Measurements from ENCODE around the gene OR1Q1. TPM values are rescaled to one million over a fixed set of nuclear protein-coding genes. Genes with fewer than 3 reads are reported as not detected.

Gene OR1Q1
- total and polyA plus RNA-seq, 2 experiments from 2014 or later = not detected

DNA sequence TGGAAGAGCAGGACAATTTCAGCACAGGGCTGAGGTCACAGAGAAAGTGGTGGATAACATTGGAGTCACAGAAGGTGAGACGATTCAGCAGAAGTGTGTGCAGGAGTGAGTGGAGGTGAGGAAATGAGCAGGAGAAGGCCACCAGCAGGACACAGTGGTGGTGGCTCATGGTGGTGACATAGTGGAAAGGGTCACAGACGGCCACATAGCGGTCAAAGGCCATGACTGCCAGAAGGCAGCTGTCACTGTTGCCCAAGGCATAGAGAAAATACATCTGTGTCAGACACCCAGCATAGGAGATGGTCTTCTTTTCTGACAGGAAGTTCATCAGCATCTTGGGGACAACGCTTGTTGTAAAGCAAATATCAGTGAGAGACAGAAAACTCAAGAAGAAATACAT lies 46.6 kb upstream of the OR1Q1 start:
- no peaks in the 10 kb centered on the region for H3K9me2 ChIP-seq (ENCODE audit: insufficient read depth)

More for the DNA sequence above, 46.6 kb upstream of the OR1Q1 start:
- Mint-ChIP-seq H3K27me3 (ENCODE audit: insufficient read depth, low read depth, poor library complexity) (no peaks in the 10 kb centered on the region), H3K4me3 (no peak overlapping the region), H3K9me3 (peaks cover 84% of the 10 kb centered on the region), H3K36me3 (ENCODE audit: low read depth) (peaks cover 17% of the 10 kb centered on the region), H3K4me1 (no peaks in the 10 kb centered on the region), H3K27ac (no peak overlapping the region)
- no peak for ATAC-seq
- TF ChIP-seq POLR2AphosphoS5 (IDR thresholded peaks at IDR 0.05; ENCODE audit: low read depth) (no peak), ZNF114 (CRISPR knock-in tag; IDR thresholded peaks at IDR 0.05) (no peak), ZNF331 (CRISPR knock-in tag; IDR thresholded peaks at IDR 0.05; ENCODE audit: low read depth) (no peak), STAT1 (IDR thresholded peaks at IDR 0.05; ENCODE audit: unreplicated experiment) (no peak), NANOG (IDR thresholded peaks at IDR 0.05; ENCODE audit: borderline replicate concordance) (no peak), CREB1 (CRISPR knock-in tag; IDR thresholded peaks at IDR 0.05; ENCODE audit: low read depth) (no peak), EZH2phosphoT487 (IDR thresholded peaks at IDR 0.05; ENCODE audit: unreplicated experiment) (no peak), EZH2 (IDR thresholded peaks at IDR 0.05; ENCODE audit: low read depth, unreplicated experiment) (no peak), JUNB (IDR thresholded peaks at IDR 0.05; ENCODE audit: unreplicated experiment) (no peak)
- TF ChIP-seq, protein P1, sequence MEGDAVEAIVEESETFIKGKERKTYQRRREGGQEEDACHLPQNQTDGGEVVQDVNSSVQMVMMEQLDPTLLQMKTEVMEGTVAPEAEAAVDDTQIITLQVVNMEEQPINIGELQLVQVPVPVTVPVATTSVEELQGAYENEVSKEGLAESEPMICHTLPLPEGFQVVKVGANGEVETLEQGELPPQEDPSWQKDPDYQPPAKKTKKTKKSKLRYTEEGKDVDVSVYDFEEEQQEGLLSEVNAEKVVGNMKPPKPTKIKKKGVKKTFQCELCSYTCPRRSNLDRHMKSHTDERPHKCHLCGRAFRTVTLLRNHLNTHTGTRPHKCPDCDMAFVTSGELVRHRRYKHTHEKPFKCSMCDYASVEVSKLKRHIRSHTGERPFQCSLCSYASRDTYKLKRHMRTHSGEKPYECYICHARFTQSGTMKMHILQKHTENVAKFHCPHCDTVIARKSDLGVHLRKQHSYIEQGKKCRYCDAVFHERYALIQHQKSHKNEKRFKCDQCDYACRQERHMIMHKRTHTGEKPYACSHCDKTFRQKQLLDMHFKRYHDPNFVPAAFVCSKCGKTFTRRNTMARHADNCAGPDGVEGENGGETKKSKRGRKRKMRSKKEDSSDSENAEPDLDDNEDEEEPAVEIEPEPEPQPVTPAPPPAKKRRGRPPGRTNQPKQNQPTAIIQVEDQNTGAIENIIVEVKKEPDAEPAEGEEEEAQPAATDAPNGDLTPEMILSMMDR (conservative IDR thresholded peaks at IDR 0.05; ENCODE audit: low read depth in 2 of 2) = no peak
- TF ChIP-seq, protein P2, sequence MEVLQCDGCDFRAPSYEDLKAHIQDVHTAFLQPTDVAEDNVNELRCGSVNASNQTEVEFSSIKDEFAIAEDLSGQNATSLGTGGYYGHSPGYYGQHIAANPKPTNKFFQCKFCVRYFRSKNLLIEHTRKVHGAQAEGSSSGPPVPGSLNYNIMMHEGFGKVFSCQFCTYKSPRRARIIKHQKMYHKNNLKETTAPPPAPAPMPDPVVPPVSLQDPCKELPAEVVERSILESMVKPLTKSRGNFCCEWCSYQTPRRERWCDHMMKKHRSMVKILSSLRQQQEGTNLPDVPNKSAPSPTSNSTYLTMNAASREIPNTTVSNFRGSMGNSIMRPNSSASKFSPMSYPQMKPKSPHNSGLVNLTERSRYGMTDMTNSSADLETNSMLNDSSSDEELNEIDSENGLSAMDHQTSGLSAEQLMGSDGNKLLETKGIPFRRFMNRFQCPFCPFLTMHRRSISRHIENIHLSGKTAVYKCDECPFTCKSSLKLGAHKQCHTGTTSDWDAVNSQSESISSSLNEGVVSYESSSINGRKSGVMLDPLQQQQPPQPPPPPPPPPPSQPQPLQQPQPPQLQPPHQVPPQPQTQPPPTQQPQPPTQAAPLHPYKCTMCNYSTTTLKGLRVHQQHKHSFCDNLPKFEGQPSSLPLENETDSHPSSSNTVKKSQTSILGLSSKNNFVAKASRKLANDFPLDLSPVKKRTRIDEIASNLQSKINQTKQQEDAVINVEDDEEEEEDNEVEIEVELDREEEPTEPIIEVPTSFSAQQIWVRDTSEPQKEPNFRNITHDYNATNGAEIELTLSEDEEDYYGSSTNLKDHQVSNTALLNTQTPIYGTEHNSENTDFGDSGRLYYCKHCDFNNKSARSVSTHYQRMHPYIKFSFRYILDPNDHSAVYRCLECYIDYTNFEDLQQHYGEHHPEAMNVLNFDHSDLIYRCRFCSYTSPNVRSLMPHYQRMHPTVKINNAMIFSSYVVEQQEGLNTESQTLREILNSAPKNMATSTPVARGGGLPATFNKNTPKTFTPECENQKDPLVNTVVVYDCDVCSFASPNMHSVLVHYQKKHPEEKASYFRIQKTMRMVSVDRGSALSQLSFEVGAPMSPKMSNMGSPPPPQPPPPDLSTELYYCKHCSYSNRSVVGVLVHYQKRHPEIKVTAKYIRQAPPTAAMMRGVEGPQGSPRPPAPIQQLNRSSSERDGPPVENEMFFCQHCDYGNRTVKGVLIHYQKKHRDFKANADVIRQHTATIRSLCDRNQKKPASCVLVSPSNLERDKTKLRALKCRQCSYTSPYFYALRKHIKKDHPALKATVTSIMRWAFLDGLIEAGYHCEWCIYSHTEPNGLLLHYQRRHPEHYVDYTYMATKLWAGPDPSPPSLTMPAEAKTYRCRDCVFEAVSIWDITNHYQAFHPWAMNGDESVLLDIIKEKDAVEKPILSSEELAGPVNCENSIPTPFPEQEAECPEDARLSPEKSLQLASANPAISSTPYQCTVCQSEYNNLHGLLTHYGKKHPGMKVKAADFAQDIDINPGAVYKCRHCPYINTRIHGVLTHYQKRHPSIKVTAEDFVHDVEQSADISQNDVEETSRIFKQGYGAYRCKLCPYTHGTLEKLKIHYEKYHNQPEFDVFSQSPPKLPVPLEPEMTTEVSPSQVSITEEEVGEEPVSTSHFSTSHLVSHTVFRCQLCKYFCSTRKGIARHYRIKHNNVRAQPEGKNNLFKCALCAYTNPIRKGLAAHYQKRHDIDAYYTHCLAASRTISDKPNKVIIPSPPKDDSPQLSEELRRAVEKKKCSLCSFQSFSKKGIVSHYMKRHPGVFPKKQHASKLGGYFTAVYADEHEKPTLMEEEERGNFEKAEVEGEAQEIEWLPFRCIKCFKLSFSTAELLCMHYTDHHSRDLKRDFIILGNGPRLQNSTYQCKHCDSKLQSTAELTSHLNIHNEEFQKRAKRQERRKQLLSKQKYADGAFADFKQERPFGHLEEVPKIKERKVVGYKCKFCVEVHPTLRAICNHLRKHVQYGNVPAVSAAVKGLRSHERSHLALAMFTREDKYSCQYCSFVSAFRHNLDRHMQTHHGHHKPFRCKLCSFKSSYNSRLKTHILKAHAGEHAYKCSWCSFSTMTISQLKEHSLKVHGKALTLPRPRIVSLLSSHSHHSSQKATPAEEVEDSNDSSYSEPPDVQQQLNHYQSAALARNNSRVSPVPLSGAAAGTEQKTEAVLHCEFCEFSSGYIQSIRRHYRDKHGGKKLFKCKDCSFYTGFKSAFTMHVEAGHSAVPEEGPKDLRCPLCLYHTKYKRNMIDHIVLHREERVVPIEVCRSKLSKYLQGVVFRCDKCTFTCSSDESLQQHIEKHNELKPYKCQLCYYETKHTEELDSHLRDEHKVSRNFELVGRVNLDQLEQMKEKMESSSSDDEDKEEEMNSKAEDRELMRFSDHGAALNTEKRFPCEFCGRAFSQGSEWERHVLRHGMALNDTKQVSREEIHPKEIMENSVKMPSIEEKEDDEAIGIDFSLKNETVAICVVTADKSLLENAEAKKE (CRISPR knock-in tag; IDR thresholded peaks at IDR 0.05) = no peak
- TF ChIP-seq, protein P3, sequence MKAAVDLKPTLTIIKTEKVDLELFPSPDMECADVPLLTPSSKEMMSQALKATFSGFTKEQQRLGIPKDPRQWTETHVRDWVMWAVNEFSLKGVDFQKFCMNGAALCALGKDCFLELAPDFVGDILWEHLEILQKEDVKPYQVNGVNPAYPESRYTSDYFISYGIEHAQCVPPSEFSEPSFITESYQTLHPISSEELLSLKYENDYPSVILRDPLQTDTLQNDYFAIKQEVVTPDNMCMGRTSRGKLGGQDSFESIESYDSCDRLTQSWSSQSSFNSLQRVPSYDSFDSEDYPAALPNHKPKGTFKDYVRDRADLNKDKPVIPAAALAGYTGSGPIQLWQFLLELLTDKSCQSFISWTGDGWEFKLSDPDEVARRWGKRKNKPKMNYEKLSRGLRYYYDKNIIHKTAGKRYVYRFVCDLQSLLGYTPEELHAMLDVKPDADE (IDR thresholded peaks at IDR 0.05) = no peak
- TF ChIP-seq, protein P4, sequence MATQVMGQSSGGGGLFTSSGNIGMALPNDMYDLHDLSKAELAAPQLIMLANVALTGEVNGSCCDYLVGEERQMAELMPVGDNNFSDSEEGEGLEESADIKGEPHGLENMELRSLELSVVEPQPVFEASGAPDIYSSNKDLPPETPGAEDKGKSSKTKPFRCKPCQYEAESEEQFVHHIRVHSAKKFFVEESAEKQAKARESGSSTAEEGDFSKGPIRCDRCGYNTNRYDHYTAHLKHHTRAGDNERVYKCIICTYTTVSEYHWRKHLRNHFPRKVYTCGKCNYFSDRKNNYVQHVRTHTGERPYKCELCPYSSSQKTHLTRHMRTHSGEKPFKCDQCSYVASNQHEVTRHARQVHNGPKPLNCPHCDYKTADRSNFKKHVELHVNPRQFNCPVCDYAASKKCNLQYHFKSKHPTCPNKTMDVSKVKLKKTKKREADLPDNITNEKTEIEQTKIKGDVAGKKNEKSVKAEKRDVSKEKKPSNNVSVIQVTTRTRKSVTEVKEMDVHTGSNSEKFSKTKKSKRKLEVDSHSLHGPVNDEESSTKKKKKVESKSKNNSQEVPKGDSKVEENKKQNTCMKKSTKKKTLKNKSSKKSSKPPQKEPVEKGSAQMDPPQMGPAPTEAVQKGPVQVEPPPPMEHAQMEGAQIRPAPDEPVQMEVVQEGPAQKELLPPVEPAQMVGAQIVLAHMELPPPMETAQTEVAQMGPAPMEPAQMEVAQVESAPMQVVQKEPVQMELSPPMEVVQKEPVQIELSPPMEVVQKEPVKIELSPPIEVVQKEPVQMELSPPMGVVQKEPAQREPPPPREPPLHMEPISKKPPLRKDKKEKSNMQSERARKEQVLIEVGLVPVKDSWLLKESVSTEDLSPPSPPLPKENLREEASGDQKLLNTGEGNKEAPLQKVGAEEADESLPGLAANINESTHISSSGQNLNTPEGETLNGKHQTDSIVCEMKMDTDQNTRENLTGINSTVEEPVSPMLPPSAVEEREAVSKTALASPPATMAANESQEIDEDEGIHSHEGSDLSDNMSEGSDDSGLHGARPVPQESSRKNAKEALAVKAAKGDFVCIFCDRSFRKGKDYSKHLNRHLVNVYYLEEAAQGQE (IDR thresholded peaks at IDR 0.05; ENCODE audit: unreplicated experiment) = no peak
- Histone ChIP-seq H3K36me3 (ENCODE audit: insufficient read depth) (no peaks in the 10 kb centered on the region), H3K79me2 (replicated peaks; ENCODE audit: insufficient read depth) (no peaks in the 10 kb centered on the region), H2AFZ (no peak overlapping the region), H3F3A (replicated peaks; ENCODE audit: low read depth) (no peaks in the 10 kb centered on the region), H3K27me3 (ENCODE audit: insufficient read depth) (no peaks in the 10 kb centered on the region), H3K4me3 (no peak overlapping the region), H3K27ac (ENCODE audit: low read depth) (no peak overlapping the region), H3K4me1 (ENCODE audit: insufficient read depth) (no peaks in the 10 kb centered on the region), H3K4me2 (no peak overlapping the region), H4K20me1 (replicated peaks; ENCODE audit: insufficient read depth) (no peaks in the 10 kb centered on the region)
- DNase-seq (ENCODE audit: low spot score) = no peak

Measured in GM23338 (cell line).